ENCODE measurements around the gene DMKN. TPM values are rescaled to one million over a fixed set of nuclear protein-coding genes. Genes with fewer than 3 reads are reported as not detected.
A peak's percentile ranks its signal among the peaks of the same experiment; 100 is the strongest.

Gene DMKN
- total RNA-seq, 8 experiments from 2014 or later: 0.14 to 49.2 (median 3.1) TPM; not detected in 1

DNA sequence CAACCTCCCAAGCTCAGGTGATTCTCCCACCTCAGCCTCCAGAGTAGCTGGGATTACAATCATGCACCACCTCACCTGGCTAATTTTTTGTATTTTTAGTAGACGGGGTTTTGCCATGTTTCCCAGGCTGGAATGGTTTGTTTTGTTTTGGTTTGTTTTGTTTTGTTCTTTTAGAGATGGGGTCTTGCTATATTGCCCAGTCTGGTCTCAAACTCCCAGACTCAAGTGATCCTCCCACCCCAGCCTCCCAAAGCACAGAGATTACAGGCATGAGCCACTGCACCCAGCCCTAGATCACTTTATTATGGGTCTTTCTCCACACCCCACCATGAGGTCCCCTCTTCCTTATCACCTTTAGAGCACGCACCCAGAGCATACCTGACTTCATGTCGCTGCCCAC lies 15.2 kb downstream of the DMKN start:
- ATAC-seq (replicated peaks in 6 of 8): no peak
- in situ Hi-C loops (cut with MboI; ENCODE audit: low pct_unique_long_range_greater_than_20kb in 2 of 9, low sequenced_read_pairs in 9 of 9, unreplicated experiment in 9 of 9): loop anchor here in 2 of 9 experiments (10.0 to 25.0 kb wide), 2 partner anchors 136 to 153 kb away; partner anchors contain the start of genes FFAR1 (in 1 of the 2), FFAR3 (in 1 of the 2) and GPR42 (in 1 of the 2)
- H3K4me1 ChIP-seq (replicated peaks in 1 of 2): no peaks in the 10 kb centered on the region
- no peak overlapping the region for H3K4me3 ChIP-seq
- no peak overlapping the region for H3K27ac ChIP-seq
- 0 to 100% (median 77%) methylated on average over 1 to 3 of the region's 3 CpGs; no CpG with 5 or more reads in 3 of the 10 experiments for WGBS, 10 experiments

DNA sequence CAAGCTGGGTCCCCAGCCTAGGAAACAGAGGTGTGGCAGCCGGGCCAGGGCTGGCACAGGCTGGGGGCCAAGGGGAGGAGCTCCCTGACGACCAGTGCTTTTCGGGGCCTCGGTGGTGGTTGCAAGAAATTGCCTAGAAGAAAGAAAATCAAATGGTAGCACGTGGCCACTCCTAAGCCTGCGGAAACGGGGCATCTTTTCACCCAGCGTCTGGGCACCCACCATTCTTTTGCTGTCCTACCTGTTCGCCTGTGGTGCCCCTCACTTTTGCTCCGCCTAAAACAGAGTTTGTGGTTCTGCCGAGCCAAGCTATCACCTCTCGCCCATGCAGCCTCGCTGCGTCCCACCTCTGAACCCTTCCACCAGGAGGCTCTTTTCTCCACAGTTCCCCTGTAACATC lies 16.0 kb downstream of the DMKN start:
- no peak for ATAC-seq (replicated peaks in 6 of 8)
- in situ Hi-C loops (cut with MboI; ENCODE audit: low pct_unique_long_range_greater_than_20kb in 2 of 9, low sequenced_read_pairs in 9 of 9, unreplicated experiment in 9 of 9): loop anchor here in 2 of 9 experiments (10.0 to 25.0 kb wide), 2 partner anchors 135 to 153 kb away; partner anchors contain the start of genes FFAR1 (in 1 of the 2), FFAR3 (in 1 of the 2) and GPR42 (in 1 of the 2)
- Histone ChIP-seq H3K4me1 (replicated peaks in 1 of 2) (no peaks in the 10 kb centered on the region), H3K27ac (no peak overlapping the region), H3K4me3 (no peak overlapping the region)
- WGBS, 10 experiments: 7 to 84% (median 68%) methylated on average over 1 to 6 of the region's 14 CpGs; no CpG with 5 or more reads in 6 of the 10 experiments

- ATAC-seq (replicated peaks in 6 of 8): peak; percentile 87 to 98 (median 90)
- Histone ChIP-seq H3K4me3 (no peak overlapping the region), H3K27ac (no peak overlapping the region)
These were observed 18.1 kb downstream of the DMKN start for GRCh38 chr19:35495107-35496064.

DNA sequence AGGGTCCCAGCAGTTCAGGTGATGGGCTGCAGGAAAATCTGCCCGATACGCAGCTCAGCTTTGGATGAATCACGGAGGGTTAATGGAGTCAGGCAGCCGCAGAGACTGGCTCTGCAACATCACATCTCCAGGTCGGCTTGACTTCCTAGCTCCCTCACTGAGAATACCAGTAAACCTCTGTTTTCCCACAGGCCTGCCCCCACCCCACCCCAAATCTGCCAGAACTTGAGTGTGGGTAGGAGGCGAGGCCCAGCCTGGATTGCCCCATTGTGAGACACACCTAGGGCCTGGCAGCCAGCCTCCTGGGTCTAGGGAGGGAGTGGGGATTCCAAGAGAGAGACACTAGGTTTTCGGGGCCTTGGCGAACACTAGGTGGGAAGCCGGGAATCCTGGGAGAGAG lies 19.5 kb downstream of the DMKN start:
- H3K4me1 ChIP-seq (replicated peaks in 1 of 2): no peaks in the 10 kb centered on the region
- H3K27ac ChIP-seq: no peak overlapping the region
- 80 to 100% (median 82%) methylated on average over 1 of the region's 9 CpGs; no CpG with 5 or more reads in 6 of the 10 experiments for WGBS, 10 experiments
- H3K4me3 ChIP-seq: no peak overlapping the region
- ATAC-seq (replicated peaks in 6 of 8): no peak
- in situ Hi-C loops (cut with MboI; ENCODE audit: low pct_unique_long_range_greater_than_20kb in 2 of 9, low sequenced_read_pairs in 9 of 9, unreplicated experiment in 9 of 9): loop anchor here in 2 of 9 experiments (10.0 to 25.0 kb wide), 2 partner anchors 132 to 149 kb away; partner anchors contain the start of genes FFAR1 (in 1 of the 2), FFAR3 (in 1 of the 2) and GPR42 (in 1 of the 2)

More at GRCh38 chr19:35495107-35496064, 18.1 kb downstream of the DMKN start:
- H3K4me1 ChIP-seq (replicated peaks in 1 of 2): no peaks in the 10 kb centered on the region
- in situ Hi-C loops (cut with MboI; ENCODE audit: low pct_unique_long_range_greater_than_20kb in 2 of 9, low sequenced_read_pairs in 9 of 9, unreplicated experiment in 9 of 9): loop anchor here in 2 of 9 experiments (10.0 to 25.0 kb wide), 2 partner anchors 133 to 151 kb away; partner anchors contain the start of genes FFAR1 (in 1 of the 2), FFAR3 (in 1 of the 2) and GPR42 (in 1 of the 2)
- WGBS, 10 experiments: 13 to 88% (median 47%) methylated on average over 1 to 7 of the region's 30 CpGs; no CpG with 5 or more reads in 5 of the 10 experiments

DNA sequence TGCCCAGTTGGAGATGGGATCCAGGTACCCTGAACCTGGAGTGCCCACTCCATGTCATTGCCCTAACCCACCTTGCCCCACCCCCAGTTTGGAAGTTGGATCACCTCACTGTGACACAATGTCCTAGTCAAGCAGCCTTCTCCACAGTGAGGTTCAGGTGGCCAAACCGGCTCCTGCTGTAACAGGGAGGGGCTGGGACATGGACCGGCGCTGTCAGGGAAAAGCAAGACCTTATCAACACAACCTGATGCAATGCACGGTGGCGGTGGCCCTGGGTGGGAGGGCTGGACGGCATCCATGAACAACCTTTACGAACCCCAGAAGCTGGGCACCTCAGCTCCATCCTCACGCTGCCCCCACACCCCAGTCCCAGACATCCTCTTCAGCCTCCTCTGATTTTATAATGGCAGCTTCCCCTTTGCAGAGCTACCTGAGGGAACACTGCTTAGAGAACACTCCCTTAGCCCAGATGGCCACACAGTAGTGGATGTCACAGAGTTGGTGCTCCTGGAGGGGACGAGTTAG lies 21.6 kb downstream of the DMKN start:
- Histone ChIP-seq H3K27ac (no peak overlapping the region), H3K4me1 (replicated peaks in 1 of 2) (peaks cover 0 to 4% of the 10 kb centered on the region in 2 donors), H3K4me3 (no peak overlapping the region)
- 36 to 100% (median 60%) methylated on average over 1 to 5 of the region's 9 CpGs; no CpG with 5 or more reads in 3 of the 10 experiments for WGBS, 10 experiments
- no peak for ATAC-seq (replicated peaks in 6 of 8)
- in situ Hi-C loops (cut with MboI; ENCODE audit: low pct_unique_long_range_greater_than_20kb in 2 of 9, low sequenced_read_pairs in 9 of 9, unreplicated experiment in 9 of 9): loop anchor here in 2 of 9 experiments (10.0 to 25.0 kb wide), 2 partner anchors 130 to 147 kb away; partner anchors contain the start of genes FFAR1 (in 1 of the 2), FFAR3 (in 1 of the 2) and GPR42 (in 1 of the 2)

DNA sequence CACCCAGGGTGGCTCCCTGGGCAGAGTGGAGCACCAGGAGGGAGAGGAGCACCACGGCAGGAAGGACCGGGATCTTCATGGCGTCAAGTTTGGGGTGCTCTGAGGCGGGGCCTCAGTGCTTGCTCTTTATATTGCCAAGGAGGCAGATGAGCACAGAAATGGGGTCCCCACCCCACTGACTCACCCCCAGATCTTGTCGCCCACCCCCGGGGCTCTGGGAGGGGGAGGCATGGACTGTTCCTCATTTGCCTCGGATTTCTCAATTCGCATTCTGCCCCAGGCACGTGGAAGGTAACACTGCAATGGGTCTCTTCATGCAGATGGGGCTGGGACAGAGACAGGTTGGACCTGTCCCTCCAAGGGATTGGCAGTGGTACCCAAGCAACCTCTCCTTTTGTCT lies 23.1 kb downstream of the DMKN start, which contains the start of gene KRTDAP:
KRTDAP (minus strand) TSS at position 101 of the 400 bp plus-strand sequence; CDS start at position 79, 22 bp downstream.
- in situ Hi-C loops (cut with MboI; ENCODE audit: low pct_unique_long_range_greater_than_20kb in 2 of 9, low sequenced_read_pairs in 9 of 9, unreplicated experiment in 9 of 9): loop anchor here in 2 of 9 experiments (10.0 to 25.0 kb wide), 2 partner anchors 128 to 146 kb away; partner anchors contain the start of genes FFAR1 (in 1 of the 2), FFAR3 (in 1 of the 2) and GPR42 (in 1 of the 2)
- Histone ChIP-seq H3K27ac (no peak within 1 kb of the TSS), H3K4me1 (replicated peaks in 1 of 2) (peaks cover 0 to 4% of the 10 kb centered on the region in 2 donors), H3K4me3 (no peak within 1 kb of the TSS)
- ATAC-seq (replicated peaks in 6 of 8): no peak
- 27 to 89% (median 48%) methylated on average over 3 to 4 of the region's 9 CpGs; no CpG with 5 or more reads in 6 of the 10 experiments for WGBS, 10 experiments

DNA sequence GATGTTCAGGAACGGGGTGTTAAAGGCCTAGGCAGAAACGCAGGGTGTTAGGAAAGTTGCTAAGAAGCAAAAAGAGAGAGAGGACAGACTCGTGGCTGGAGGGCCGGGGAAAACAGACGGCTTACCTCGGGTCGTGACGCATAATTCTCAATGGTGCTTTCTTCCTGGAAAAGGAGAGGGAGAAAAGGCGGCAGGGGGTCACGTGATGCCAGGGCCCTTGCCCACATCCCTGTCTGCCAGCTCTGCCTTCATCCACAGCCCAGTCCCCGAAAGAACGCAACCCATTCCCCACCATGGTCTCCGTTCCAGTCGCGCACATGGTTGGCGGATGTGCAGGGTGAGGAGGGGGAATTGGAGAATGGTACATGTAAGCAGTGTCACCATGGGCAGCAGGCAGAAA lies 24.8 kb downstream of the DMKN start:
- 50 to 90% (median 67%) methylated on average over 2 to 12 of the region's 16 CpGs; no CpG with 5 or more reads in 5 of the 10 experiments for WGBS, 10 experiments
- in situ Hi-C loops (cut with MboI; ENCODE audit: low pct_unique_long_range_greater_than_20kb in 2 of 9, low sequenced_read_pairs in 9 of 9, unreplicated experiment in 9 of 9): loop anchor here in 1 of 9 experiments (25.0 kb wide), 1 partner anchor 126 kb away; the partner anchor contains the start of genes FFAR3 and GPR42
- Histone ChIP-seq H3K27ac (no peak overlapping the region), H3K4me3 (no peak overlapping the region), H3K4me1 (replicated peaks in 1 of 2) (peaks cover 0 to 4% of the 10 kb centered on the region in 2 donors)
- ATAC-seq (replicated peaks in 6 of 8): no peak

- no peak overlapping the region for H3K27ac ChIP-seq
- in situ Hi-C loops (cut with MboI; ENCODE audit: low pct_unique_long_range_greater_than_20kb in 2 of 9, low sequenced_read_pairs in 9 of 9, unreplicated experiment in 9 of 9): loop anchor here in 1 of 9 experiments (25.0 kb wide), 1 partner anchor 125 kb away; the partner anchor contains the start of genes FFAR3 and GPR42
- WGBS, 10 experiments: 0 to 100% (median 85%) methylated on average over 1 to 7 of the region's 10 CpGs; no CpG with 5 or more reads in 3 of the 10 experiments
- H3K4me3 ChIP-seq: no peak overlapping the region
- peak in 2 of 8 experiments; percentile 26 to 63 for ATAC-seq (replicated peaks in 6 of 8)
- H3K4me1 ChIP-seq (replicated peaks in 1 of 2): peaks cover 0 to 4% of the 10 kb centered on the region in 2 donors
These were observed 25.7 kb downstream of the DMKN start for GRCh38 chr19:35487656-35488182.

DNA sequence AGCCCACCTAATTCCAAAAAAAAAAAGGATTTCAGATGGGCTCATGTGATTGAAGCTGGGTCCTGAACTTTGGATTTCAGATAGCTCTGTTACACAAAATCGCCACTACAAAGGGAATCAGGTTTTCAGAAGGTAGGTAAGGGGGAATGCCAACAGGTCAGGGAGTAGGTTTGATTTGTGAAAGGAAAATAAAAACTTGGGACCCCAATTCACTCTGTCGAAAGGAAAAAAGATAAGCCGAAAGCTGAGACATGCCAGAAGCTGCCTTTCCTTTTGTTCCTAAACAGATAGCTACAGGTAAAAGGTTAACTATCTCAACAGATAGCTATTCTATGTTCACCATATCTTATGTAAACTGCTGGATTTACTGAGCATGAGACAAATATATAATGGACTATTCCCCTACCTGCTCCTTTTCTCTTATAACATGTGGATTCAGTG lies 27.2 kb downstream of the DMKN start:
- WGBS, 10 experiments: 21 to 100% (median 85%) methylated on average over 1 to 3 of the region's 3 CpGs; no CpG with 5 or more reads in 2 of the 10 experiments
- ATAC-seq (replicated peaks in 6 of 8): no peak
- Histone ChIP-seq H3K4me1 (replicated peaks in 1 of 2) (peaks cover 0 to 4% of the 10 kb centered on the region in 2 donors), H3K27ac (no peak overlapping the region), H3K4me3 (no peak overlapping the region)
- in situ Hi-C loops (cut with MboI; ENCODE audit: low pct_unique_long_range_greater_than_20kb in 2 of 9, low sequenced_read_pairs in 9 of 9, unreplicated experiment in 9 of 9): loop anchor here in 1 of 9 experiments (25.0 kb wide), 1 partner anchor 124 kb away; the partner anchor contains the start of genes FFAR3 and GPR42

DNA sequence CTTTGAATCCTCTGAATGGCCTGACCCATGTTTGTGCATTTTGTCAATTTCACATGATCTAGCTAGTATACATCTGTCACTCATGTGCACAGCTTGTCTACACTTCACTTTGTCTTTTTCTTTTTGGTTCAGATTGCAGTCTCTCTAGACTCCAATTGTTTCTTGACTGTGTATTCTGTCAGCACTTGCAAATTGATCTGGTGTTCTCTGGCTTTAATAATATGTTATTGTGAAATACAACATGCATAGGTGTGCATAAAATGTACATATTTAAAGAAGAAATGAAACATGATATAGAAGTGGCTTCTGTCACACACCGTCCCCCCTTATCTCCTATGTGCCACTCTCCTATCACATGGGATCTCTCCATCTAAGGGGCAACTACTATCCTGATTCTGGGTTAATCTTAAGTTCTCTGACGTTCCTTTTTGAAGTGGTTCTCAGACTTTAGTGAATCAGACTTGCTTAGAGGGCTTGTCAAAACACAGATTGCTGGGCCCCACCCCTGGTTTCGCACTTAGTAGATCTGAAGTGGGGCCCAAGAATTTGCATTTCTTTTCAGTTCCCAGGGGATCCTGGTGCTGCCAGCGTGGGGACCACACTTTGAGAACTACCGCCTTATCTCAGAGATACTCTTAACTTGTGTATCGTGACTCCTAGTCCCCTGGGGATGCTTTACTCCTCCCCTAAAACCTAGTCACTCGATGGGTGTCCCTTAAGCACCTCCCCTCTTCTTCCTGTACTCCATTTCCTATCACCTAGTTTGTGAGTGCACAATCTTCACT lies 29.0 kb downstream of the DMKN start:
- in situ Hi-C loops (cut with MboI; ENCODE audit: low pct_unique_long_range_greater_than_20kb in 2 of 9, low sequenced_read_pairs in 9 of 9, unreplicated experiment in 9 of 9): loop anchor here in 1 of 9 experiments (25.0 kb wide), 1 partner anchor 122 kb away; the partner anchor contains the start of genes FFAR3 and GPR42
- peak in 4 of 8 experiments; percentile 25 to 91 (median 80) for ATAC-seq (replicated peaks in 6 of 8)
- H3K4me1 ChIP-seq (replicated peaks in 1 of 2): peaks cover 0 to 4% of the 10 kb centered on the region in 2 donors
- H3K27ac ChIP-seq: no peak overlapping the region
- no peak overlapping the region for H3K4me3 ChIP-seq
- 0 to 92% (median 56%) methylated on average over 2 to 7 of the region's 7 CpGs for WGBS, 10 experiments

GRCh38 chr19:35483089-35483488 lies 30.4 kb downstream of the DMKN start:
- H3K4me3 ChIP-seq: no peak overlapping the region
- H3K4me1 ChIP-seq (replicated peaks in 1 of 2): peaks cover 0 to 3% of the 10 kb centered on the region in 2 donors
- ATAC-seq (replicated peaks in 6 of 8): no peak
- H3K27ac ChIP-seq: no peak overlapping the region
- WGBS, 10 experiments: 7 to 67% (median 37%) methylated on average over 1 to 5 of the region's 5 CpGs; no CpG with 5 or more reads in 2 of the 10 experiments
- in situ Hi-C loops (cut with MboI; ENCODE audit: low pct_unique_long_range_greater_than_20kb in 2 of 9, low sequenced_read_pairs in 9 of 9, unreplicated experiment in 9 of 9): loop anchor here in 1 of 9 experiments (25.0 kb wide), 1 partner anchor 121 kb away; the partner anchor contains the start of genes FFAR3 and GPR42

All from motor neuron (in vitro differentiated cells).